ENCODE measurements around the gene MAP3K2.
"Not testable (repeated sequence)": the region's sequence is repeated elsewhere in the genome, so short reads cannot be mapped to it uniquely, and the experiment has no call there.

DNA sequence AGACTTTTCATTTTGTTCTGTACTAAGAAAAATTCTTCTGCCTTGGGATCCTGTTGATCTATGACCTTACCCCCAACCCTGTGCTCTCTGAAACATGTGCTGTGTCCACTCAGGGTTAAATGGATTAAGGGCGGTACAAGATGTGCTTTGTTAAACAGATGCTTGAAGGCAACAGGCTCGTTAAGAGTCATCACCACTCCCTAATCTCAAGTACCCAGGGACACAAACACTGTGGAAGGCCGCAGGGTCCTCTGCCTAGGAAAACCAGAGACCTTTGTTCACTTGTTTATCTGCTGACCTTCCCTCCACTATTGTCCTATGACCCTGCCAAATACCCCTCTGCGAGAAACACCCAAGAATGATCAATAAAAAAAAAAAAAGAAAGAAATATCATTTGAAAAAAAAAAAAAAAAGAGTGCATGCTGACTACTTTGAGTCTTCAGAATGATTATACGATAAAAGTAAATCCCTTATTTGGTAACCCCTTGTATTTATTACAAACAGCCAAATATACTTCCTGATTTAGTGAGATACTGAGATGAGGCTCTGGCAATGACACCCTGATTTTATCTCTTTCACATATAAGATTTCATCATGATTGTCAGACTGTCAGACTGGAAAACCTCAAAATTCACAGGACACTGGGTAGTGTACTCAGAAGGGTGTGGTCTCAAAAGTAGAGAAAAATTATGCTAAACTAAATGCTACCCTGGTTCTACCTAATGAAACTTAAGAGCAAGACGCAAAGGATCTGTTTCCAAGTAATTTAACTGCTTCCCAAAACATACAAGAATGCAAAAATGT lies 33.7 kb downstream of the MAP3K2 start:
- not testable (repeated sequence) for TF ChIP-seq ZNF747 (tag by site-specific recombination; IDR thresholded peaks at IDR 0.05); ZFP3 (tag by site-specific recombination; IDR thresholded peaks at IDR 0.05; ENCODE audit: low read depth)
